HG03135 (cell line): Measurements from ENCODE around the gene RABEP2.
"Not testable (repeated sequence)": the region's sequence is repeated elsewhere in the genome, so short reads cannot be mapped to it uniquely, and the experiment has no call there.

Experiments used
- ATAC-seq: cut with Tn5 transposase; IDR thresholded peaks from one replicate; pipeline ENCODE4 v1.9.1; 2021; ENCODE audit warnings: mild to moderate bottlenecking, moderate library complexity; ENCODE audit not compliant: unreplicated experiment

The RABEP2 gene

DNA sequence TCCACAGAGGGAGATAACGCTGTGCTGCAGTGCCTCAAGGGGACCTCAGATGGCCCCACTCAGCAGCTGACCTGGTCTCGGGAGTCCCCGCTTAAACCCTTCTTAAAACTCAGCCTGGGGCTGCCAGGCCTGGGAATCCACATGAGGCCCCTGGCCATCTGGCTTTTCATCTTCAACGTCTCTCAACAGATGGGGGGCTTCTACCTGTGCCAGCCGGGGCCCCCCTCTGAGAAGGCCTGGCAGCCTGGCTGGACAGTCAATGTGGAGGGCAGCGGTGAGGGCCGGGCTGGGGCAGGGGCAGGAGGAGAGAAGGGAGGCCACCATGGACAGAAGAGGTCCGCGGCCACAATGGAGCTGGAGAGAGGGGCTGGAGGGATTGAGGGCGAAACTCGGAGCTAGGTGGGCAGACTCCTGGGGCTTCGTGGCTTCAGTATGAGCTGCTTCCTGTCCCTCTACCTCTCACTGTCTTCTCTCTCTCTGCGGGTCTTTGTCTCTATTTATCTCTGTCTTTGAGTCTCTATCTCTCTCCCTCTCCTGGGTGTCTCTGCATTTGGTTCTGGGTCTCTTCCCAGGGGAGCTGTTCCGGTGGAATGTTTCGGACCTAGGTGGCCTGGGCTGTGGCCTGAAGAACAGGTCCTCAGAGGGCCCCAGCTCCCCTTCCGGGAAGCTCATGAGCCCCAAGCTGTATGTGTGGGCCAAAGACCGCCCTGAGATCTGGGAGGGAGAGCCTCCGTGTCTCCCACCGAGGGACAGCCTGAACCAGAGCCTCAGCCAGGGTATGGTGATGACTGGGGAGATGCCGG is 7.5 kb upstream of the RABEP2 start:
- ATAC-seq, result no peak

DNA sequence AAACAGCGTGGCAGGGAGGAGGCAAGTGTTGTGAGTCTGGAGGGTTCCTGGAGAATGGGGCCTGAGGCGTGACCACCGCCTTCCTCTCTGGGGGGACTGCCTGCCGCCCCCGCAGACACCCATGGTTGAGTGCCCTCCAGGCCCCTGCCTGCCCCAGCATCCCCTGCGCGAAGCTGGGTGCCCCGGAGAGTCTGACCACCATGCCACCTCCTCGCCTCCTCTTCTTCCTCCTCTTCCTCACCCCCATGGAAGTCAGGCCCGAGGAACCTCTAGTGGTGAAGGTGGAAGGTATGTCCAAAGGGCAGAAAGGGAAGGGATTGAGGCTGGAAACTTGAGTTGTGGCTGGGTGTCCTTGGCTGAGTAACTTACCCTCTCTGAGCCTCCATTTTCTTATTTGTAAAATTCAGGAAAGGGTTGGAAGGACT is 6.8 kb upstream of the RABEP2 start, which contains the start of gene CD19:
Gene CD19, plus strand, starts transcription at position 171 of the 425 bp plus-strand sequence. Its CDS starts 30 bp downstream, at position 201.
- ATAC-seq, result no peak

DNA sequence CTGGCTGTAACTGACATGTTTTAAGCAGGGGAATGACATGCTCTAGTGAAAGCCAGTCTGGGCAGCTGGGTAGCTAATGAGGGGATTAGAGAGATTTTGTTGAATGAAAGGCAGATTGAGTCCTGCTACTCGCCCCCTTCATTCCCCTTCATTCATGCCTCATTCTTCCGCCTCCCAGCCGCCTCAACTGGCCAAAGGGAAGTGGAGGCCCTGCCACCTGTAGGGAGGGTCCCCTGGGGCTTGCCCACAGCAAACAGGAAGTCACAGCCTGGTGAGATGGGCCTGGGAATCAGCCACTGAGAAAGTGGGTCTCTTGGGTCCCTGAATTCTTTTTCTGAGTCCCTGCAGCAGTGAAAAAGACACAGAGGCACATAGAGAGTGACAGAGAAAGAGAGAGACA is 5.6 kb upstream of the RABEP2 start:
- no peak for ATAC-seq

DNA sequence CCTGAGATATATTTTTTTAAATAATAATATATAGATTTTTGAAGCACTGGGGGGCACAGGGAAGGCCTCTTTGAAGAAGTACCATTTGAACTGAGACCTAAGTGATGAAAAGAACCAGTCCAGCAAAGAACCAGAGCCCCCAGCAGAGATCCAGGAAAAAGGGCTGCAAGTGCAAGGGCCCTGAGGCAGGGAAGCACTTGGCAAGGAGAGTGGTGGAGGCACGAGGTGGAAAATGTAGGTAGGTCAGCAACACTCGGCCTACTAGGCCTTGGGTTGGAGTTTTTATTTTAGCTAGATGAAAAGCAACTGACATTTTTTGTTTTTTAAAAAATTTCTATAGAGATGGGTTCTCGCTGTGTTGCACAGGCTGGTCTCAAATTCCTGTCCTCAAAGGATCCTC is 5.2 kb upstream of the RABEP2 start:
- ATAC-seq, result no peak

DNA sequence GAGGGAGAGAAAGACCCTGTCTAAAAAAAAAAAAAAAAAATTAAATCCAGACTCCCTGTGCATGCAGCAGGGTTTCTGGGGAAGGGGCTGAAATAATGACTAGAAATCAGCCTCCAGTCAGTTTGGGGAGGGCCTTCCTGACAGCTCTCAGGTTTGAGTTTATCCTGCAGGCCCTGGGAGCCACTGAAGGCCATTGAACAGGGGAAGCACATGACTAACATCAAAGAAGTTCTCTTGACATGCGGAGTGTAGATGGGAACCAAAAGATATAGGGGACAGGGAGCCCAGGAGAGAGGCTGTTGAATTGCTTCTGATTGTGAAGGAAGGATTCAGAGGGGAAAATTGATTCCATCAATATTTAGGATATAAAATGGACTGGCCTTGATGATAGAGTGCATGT is 2.8 kb upstream of the RABEP2 start:
- no peak for ATAC-seq

DNA sequence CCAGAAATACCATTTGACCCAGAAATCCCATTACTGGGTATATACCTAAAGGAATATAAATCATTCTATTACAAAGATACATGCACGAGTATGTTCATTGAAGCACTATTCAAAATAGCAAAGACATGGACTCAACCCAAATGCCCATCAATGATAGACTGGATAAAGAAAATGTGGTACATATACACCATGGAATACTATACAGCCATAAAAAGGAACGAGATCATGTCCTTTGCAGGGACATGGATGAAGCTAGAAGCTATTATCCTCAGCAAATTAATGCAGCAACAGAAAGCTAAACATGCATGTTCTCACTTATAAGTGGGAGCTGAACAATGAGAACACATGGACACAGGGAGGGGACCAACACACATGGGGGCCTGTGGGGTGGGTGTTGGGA is 1.2 kb upstream of the RABEP2 start:
- not testable (repeated sequence) for ATAC-seq

DNA sequence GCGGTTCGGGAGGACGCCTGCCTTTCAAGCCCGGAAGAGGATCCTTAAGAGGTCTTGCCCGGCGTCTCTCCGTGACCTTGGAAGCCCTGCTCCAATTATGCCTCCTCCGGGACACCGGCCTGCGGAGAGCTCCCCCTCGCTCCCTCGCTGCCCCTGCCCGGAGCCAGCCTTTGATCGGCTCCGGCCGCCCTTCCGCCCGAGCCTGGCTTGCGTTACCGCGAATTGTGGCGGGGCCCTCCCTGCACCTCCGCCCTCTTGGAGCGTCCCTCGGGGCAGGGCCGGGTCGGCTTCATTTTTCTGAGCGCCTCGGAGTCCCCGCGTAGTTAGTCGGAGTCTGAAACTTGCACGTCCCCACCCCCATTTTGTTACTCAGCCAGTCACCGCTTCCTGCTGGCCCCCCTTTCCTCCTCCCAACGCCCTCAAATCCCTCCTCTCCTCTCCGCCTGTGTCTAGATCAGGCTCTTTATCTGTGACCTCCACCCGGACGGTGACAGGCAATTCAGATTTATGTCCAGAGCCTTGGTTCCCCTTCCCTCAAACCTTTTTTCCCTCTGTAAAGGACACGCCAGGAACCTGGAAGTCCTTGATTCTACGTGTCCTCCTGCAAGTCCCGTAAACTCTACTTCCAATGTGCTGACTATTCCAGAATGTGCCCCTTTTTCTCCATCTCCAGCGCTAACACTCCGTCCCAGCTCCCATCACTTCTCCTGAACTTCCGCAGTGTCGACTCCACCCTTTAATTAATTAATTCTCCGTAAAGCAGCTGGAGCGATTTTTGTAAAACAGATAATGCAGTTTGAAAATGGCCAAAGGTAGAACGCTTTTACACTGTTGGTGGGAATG is 569 bp upstream of the RABEP2 start:
- ATAC-seq, result peak; percentile 39

DNA sequence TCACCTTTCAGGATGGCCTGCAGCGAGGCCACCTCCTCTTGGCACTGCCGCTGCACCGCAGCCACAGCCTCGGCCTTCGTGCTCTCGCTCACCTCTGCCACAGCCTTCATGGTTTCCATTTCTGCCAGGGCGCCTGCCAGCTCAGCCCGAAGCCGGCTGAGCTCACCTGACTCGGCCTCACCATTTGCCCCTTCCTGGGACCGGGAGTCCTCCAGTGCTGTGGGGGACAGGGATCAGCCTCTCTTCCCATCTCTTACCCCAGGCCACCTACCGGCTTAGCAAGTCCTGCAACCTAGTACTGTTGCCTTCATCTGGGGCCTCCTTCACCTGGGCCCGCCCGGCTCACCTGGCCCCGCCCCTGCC is 658 bp downstream of the RABEP2 start:
- ATAC-seq, result no peak

DNA sequence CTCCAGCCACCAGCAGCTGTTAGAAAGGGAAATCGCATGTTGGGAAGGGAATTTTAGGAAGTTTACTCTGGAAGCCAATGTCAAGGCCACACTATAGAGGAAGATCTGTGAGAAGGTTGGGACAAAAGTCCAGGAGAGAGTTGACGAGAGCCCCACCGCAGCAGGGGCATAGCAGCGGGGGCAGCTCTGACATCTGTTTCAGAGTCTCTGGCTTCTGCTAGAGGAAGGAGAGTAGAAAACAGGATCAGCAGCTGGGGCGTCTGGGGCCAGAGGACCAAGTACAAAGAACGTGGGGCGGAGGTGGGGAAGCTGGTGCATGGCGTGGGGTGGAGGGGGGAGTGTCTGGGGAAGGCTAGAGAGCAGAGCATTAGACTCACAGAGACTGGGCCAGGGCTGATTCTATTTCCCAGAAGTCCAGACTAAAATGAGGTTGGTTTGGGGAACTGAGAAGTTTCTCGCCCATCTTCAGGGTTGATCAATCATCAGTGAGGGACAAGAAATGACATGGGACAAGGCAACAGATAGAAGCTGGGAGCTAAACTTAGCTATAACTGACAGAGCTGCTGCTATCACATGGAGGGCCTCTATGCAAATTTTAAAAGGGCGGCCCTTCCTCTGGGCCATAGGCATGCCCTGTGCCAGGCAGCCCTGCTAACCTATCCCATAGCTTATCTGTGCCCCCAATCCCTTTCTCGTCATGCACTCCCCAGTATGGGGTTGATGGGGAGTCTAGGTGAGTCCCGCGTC is 1.2 kb downstream of the RABEP2 start:
- peak; percentile 47 for ATAC-seq

DNA sequence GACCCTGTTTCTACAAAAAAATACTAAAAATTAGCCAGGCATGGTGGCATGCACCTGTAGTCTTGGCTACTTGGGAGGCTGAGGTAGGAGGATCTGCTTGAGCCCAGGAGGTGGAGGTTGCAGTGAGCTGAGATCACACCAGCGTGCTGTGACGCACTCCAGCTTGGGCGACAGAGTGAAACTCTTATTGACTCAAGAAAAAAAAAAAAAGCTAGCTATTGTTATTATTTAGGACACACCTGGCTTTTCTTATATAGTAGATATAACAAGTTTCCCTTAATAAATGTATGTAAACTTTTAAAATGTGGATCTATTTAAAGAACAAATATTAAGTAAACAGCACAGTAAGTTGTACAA is 1.8 kb downstream of the RABEP2 start:
- no peak for ATAC-seq

DNA sequence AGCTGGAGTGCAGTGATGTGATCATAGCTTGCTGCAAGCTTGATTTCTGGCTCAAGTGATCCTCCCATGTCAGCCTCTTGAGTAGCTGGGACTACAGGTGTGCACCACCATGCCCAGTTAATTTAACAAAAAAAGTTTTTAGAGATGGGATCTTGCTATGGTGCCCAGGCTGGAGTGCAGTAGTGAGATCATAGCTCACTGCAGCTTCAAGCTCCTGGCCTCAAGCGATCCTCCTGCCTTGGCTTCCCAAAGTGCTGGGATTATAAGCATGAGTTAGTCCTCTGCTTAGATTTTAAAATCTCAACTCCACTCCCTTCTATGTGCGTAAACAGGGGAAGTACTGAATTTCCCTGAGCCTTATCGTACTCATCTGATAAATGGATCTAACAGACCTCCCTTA is 6.3 kb downstream of the RABEP2 start:
- no peak for ATAC-seq

DNA sequence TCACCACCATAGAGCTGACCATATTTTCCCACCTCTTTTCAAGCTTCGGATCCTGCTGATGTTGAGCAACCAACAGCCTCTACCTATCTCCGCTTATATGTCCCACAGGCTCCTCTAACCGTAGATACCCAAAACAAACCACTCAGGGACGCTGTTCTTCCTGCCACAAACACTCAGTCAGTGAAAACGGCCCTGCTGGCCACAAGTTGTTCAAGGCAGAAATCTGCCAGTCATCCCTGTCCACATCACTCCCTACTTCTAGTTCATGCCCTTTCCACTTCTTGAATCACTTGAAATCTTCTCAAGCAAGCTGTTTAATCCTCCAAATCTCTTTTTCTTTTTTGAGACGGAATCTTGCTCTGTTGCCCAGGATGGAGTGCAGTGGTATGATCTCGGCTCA is 7.9 kb downstream of the RABEP2 start:
- ATAC-seq, result no peak

DNA sequence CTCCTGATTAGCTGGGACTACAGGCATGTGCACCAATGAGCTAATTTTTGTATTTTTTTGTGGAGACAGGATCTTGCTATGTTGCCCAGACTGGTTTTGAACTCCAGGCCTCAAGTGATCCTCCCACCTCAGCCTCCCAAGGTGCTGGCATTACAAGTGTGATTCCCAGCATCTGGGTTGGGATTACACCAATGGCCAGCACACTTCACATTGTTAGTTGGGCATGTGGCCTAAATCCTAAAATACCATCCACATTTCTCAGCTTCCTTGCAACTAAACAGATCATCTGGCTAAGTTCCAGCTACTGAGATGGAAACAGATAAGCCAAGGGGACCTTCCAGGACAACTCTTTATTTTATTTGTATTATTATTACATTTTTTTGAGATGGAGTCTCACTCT is 9.9 kb downstream of the RABEP2 start:
- ATAC-seq, result no peak

DNA sequence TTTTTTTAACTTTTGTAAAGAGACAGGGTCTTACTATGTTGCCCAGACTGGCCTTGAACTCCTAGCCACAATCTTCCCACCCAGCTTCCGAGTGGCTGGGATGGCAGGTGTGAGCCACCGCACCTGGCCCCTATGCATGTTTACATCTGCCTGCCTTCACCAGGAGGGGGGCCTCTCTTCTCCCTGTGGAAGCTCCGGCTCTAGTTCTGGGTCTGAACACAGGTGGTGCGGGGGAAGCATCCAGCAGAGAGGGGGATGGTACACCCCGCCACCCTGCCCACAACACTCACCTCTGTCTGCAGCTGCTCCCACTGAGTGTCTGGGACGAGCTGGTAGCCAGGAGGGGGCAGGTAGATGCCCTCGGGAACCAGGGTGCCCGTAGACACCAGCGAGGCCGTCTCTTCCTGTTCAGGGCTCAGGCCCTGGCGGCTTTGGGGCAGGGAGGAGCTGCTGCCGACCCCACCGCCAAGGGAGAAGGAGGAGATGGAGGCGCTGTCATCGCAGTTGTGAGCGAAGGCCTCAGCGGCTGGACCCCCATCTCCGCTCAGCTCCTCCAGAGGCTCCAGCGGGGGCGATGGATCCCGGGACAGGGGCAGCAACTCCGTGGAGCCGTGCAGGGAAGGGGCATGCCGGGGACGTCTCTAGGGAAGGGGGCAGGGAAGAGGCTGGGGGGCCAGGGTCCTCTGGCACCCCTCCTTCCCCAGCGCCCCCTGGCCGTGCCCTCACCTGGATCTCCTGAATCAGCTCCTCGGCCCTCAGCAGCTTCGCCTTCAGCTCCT is 10.9 kb downstream of the RABEP2 start:
- ATAC-seq, result no peak

DNA sequence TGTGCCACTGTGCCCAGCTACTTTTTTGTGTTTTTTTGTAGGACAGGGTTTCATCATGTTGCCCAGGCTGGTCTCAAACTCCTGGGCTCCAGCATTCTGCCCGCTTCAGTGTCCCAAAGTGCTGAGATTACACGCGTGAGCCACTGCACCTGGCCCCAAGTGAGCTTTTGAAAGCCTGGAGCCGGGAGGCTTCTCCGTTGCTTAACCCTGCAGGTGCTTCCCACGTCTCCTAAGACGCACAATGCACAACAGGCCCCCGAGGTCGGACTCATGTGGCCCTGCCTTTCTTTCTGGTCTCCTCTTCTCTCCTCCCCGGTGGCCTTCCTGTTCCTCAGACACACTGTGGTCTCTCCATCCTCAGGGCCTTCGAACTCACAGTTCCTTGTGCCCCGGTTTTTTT is 12.5 kb downstream of the RABEP2 start:
- no peak for ATAC-seq

DNA sequence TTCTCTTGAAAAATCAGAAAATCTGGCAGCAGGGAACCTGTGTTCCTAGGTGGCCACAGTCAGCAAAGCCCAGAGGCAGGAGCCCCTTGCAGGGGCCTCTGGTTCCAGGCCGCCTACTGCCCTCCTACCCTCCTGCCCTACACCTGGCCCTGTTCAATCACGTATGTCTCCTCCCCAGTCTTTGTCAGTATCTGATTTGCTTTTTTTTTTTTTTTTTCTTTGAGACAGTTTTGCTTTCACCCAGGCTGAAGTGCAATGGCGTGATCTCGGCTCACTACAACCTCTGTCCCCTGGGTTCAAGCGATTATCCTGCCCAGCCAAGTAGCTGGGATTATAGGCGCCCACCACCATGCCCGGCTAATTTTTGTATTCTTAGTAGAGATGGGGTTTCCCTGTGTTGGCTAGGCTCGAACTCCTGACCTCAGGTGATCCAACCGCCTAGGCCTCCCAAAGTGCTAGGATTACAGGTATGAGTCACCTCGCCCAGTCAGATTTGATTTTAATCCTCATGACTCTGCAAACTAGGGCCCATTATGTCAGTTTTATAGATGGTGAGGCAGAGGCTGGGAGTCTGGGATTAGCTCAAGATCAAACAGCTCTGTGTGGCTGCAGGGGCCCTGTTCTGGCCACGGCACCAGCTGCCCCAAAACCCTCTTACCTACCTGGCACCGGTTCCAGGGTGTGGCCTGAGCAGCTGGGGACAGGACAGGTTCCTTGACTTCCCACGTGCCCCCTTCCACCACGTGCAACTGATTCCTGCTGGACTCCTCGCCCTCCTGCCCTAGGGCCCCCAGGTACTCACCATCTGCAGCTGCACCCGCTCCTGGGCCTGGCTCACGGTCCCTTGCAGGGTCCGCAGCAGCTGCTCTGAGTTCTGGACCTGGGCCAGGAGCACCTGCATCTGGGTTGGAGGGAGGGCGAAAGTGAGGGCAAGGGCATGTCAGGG is 14.7 kb downstream of the RABEP2 start:
- ATAC-seq, result no peak

DNA sequence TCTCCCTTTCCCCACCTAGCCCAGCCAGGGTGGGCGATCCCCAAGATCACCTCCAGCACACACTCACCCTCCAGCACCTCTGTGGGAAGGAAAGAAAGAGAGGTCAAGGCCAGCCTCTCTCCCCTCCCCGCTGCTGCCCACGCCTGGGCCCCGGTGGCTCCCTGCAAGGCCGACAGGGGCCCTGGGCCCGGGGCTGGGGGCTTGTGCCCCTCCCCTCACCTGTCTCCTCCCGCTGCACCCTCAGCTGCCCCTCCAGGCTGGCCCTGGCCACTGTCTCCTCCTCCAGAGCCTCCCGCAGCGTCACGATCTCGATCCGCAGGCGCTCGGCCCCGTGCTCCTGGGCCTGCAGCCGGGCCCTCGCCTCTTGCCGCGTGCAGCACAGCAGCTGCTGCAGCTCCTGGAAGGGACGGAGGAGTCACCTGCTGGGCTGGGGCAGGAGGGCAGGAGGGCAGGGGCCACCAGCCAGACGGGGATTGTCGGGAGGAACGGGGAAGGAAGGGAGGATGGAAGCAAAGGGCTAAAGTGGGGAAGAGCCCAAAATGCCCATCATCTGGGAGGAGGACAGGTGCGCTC is 19.2 kb downstream of the RABEP2 start:
- no peak for ATAC-seq

DNA sequence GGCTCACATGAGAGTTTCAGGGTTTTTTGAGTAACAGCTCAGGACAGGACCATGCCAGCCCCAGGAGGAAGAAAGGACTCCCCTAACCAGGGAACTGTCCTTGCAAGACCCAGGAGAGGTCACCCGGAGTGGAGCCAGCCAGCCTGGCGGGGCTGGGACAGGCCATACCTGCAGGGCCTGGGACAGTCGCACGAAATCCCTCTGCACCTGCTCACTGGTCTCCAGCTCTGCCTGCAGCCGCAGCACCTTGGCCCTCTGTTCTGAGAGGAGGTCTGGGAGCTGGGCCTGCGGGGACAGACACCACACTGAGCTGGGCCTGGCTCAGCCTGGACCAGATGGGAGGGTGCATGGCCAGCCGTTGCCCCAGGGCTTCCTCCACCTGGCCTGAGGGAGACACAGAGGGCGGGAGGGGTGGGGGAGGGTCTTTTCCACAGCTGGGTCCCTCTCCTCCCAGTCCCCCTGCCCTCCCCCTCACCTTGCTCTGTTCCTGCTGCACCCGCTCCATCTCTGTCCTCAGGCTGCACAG is 19.7 kb downstream of the RABEP2 start:
- ATAC-seq, result no peak

DNA sequence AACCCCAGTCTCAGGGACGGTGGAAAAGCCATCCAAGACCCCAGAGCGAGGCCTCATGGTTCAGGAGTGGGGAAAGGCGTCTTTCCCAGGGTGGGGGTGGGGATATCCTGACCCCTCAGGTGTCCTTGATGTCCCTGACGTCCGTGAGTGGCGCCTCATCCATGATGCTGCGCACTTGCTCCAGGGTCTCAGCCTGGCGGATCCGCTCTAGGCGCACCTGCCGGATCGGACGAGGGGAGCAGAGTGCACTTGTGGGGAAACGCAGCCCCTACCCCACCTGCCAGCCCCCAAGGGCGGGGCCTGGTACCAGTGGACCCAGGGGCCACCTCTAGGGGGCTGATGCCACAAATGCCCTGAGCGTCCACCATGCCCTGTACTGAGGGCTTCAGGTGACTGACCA is 20.2 kb downstream of the RABEP2 start:
- ATAC-seq, result no peak
